Measurements from ENCODE around the gene TPPP3. TPM values are rescaled to one million over a fixed set of nuclear protein-coding genes. Genes with fewer than 3 reads are reported as not detected.
A peak's percentile ranks its signal among the peaks of the same experiment; 100 is the strongest.

TPPP3 gene
- total RNA-seq, 2 donors from 2014 or later, result 0.29 to 0.70 TPM

- peaks cover 2% of the 10 kb centered on the region for H3K36me3 Mint-ChIP-seq (ENCODE audit: low read depth)
- DNase-seq (no peak), ATAC-seq (no peak)
- H3K27ac Mint-ChIP-seq, result no peak overlapping the region
- peaks cover 23% of the 10 kb centered on the region for H3K27me3 Mint-ChIP-seq
- H3K9me3 ChIP-seq (ENCODE audit: control insufficient read depth, low read length, poor library complexity, severe bottlenecking), result no peaks in the 10 kb centered on the region
- no peaks in the 10 kb centered on the region for H3K4me1 Mint-ChIP-seq
- H3K4me3 Mint-ChIP-seq, result no peak overlapping the region
Measured at GRCh38 chr16:67350324-67350723, 43.0 kb downstream of the TPPP3 start.

GRCh38 chr16:67349172-67349571 lies 44.1 kb downstream of the TPPP3 start:
- Mint-ChIP-seq H3K27me3 (peaks cover 22% of the 10 kb centered on the region), H3K4me3 (no peak overlapping the region), H3K4me1 (no peaks in the 10 kb centered on the region), H3K36me3 (ENCODE audit: low read depth) (peaks cover 2% of the 10 kb centered on the region), H3K27ac (no peak overlapping the region)
- no peaks in the 10 kb centered on the region for H3K9me3 ChIP-seq (ENCODE audit: control insufficient read depth, low read length, poor library complexity, severe bottlenecking)
- ATAC-seq (peak; percentile 44), DNase-seq (no peak)

- H3K9me3 ChIP-seq (ENCODE audit: control insufficient read depth, low read length, poor library complexity, severe bottlenecking), result no peaks in the 10 kb centered on the region
- Mint-ChIP-seq H3K36me3 (ENCODE audit: low read depth) (peaks cover 5% of the 10 kb centered on the region), H3K27me3 (peaks cover 18% of the 10 kb centered on the region), H3K4me1 (peaks cover 2% of the 10 kb centered on the region), H3K27ac (no peak overlapping the region), H3K4me3 (no peak overlapping the region)
- DNase-seq, result no peak
- ATAC-seq, result no peak
Measured at GRCh38 chr16:67346341-67346740, 47.0 kb downstream of the TPPP3 start.

- Mint-ChIP-seq H3K27ac (no peak overlapping the region), H3K4me1 (peaks cover 2% of the 10 kb centered on the region), H3K36me3 (ENCODE audit: low read depth) (peaks cover 5% of the 10 kb centered on the region), H3K4me3 (no peak overlapping the region), H3K27me3 (peaks cover 18% of the 10 kb centered on the region)
- H3K9me3 ChIP-seq (ENCODE audit: control insufficient read depth, low read length, poor library complexity, severe bottlenecking), result no peaks in the 10 kb centered on the region
- DNase-seq, result no peak
- ATAC-seq, result no peak
Measured at GRCh38 chr16:67345401-67345800, 47.9 kb downstream of the TPPP3 start.

GRCh38 chr16:67342616-67343015 lies 50.7 kb downstream of the TPPP3 start:
- H3K9me3 ChIP-seq (ENCODE audit: control insufficient read depth, low read length, poor library complexity, severe bottlenecking), result no peaks in the 10 kb centered on the region
- no peak for DNase-seq
- Mint-ChIP-seq H3K27ac (no peak overlapping the region), H3K4me3 (no peak overlapping the region), H3K36me3 (ENCODE audit: low read depth) (peaks cover 5% of the 10 kb centered on the region), H3K27me3 (peaks cover 18% of the 10 kb centered on the region), H3K4me1 (peaks cover 2% of the 10 kb centered on the region)
- ATAC-seq, result no peak

GRCh38 chr16:67341250-67341649 lies 52.0 kb downstream of the TPPP3 start:
- H3K4me3 Mint-ChIP-seq, result no peak overlapping the region
- no peak for ATAC-seq
- peaks cover 12% of the 10 kb centered on the region for H3K27me3 Mint-ChIP-seq
- no peak for DNase-seq
- H3K36me3 Mint-ChIP-seq (ENCODE audit: low read depth), result peaks cover 5% of the 10 kb centered on the region
- H3K27ac Mint-ChIP-seq, result no peak overlapping the region
- peaks cover 2% of the 10 kb centered on the region for H3K4me1 Mint-ChIP-seq
- H3K9me3 ChIP-seq (ENCODE audit: control insufficient read depth, low read length, poor library complexity, severe bottlenecking), result no peaks in the 10 kb centered on the region

Other genes starting within 250 kb of the TPPP3 start
- 1 to 10 TPM; 7.0 to 8.1 TPM for gene B3GNT9, start 242.5 kb downstream of the TPPP3 start, total RNA-seq
- gene TRADD, start 233.6 kb downstream of the TPPP3 start, total RNA-seq, result 100 to 1,000 TPM in 1 of 2 donors, 10 to 100 TPM in 1; 92.7 to 103 TPM
- 10 to 100 TPM; 50.0 to 55.1 TPM for gene FBXL8, start 233.5 kb downstream of the TPPP3 start, total RNA-seq
- 10 to 100 TPM; 54.5 to 80.9 TPM for gene HSF4, start 228.8 kb downstream of the TPPP3 start, total RNA-seq
- 1 to 10 TPM; 4.3 to 5.5 TPM for gene NOL3, start 223.0 kb downstream of the TPPP3 start, total RNA-seq
- gene MATCAP1, start 209.5 kb downstream of the TPPP3 start, total RNA-seq, result 10 to 100 TPM; 16.0 to 19.7 TPM
- not detected for gene EXOC3L1, start 203.4 kb downstream of the TPPP3 start, total RNA-seq
- gene E2F4, start 201.3 kb downstream of the TPPP3 start, total RNA-seq, result 10 to 100 TPM; 64.6 to 75.1 TPM
- gene ELMO3, start 194.4 kb downstream of the TPPP3 start, total RNA-seq, result 1 to 10 TPM; 2.4 TPM
- 10 to 100 TPM; 27.9 to 28.2 TPM for gene TMEM208, start 166.4 kb downstream of the TPPP3 start, total RNA-seq
- 10 to 100 TPM; 45.1 to 48.6 TPM for gene FHOD1, start 146.0 kb downstream of the TPPP3 start, total RNA-seq
- gene SLC9A5, start 144.5 kb downstream of the TPPP3 start, total RNA-seq, result 1 to 10 TPM; 1.3 to 1.4 TPM
- gene PLEKHG4, start 114.0 kb downstream of the TPPP3 start, total RNA-seq, result 10 to 100 TPM; 17.8 to 18.4 TPM
- gene KCTD19, start 66.8 kb downstream of the TPPP3 start, total RNA-seq, result not detected
- gene LRRC36, start 66.7 kb downstream of the TPPP3 start, total RNA-seq, result not detected
- under 1 TPM in 1 of 2 donors, not detected in 1; 0.35 TPM for gene ZDHHC1, start 23.0 kb upstream of the TPPP3 start, total RNA-seq
- not detected for gene HSD11B2, start 37.6 kb upstream of the TPPP3 start, total RNA-seq
- gene ATP6V0D1, start 87.7 kb upstream of the TPPP3 start, total RNA-seq, result 10 to 100 TPM; 76.4 to 87.5 TPM
- not detected for gene AGRP, start 90.0 kb upstream of the TPPP3 start, total RNA-seq
- 10 to 100 TPM; 46.5 to 66.0 TPM for gene RIPOR1, start 135.3 kb upstream of the TPPP3 start, total RNA-seq
- 10 to 100 TPM; 48.5 to 57.8 TPM for gene CTCF, start 169.0 kb upstream of the TPPP3 start, total RNA-seq